22Rv1 (cell line): ENCODE data around the gene PDE10A.

ENCODE experiments used
- ZFX ChIP-seq: fragments of 450-650 bp; IDR thresholded peaks from 2 replicates; pipeline ENCODE4 v1.6.1; 2017; ENCODE audit warnings: antibody characterized with exemption, borderline replicate concordance
- TF ChIP-seq, protein P1 (sequence below): fragments of 450-650 bp; IDR thresholded peaks from 2 replicates; pipeline ENCODE4 v1.5.1; 2017; ENCODE audit warnings: mild to moderate bottlenecking

DNA sequence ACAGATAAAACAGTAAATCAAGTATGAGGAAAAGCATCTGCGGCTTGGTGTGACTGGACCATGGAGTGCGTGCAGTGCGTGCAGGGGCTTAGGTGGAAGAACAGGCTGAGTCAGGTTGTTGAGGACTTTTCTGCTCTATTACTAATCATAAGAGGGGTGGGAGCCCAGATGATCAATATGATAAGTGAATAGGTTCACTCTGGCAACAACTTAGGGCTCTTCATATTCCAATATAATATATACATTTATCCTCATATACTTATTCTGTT, 56.4 kb downstream of the PDE10A start:
- TF ChIP-seq, protein P1, sequence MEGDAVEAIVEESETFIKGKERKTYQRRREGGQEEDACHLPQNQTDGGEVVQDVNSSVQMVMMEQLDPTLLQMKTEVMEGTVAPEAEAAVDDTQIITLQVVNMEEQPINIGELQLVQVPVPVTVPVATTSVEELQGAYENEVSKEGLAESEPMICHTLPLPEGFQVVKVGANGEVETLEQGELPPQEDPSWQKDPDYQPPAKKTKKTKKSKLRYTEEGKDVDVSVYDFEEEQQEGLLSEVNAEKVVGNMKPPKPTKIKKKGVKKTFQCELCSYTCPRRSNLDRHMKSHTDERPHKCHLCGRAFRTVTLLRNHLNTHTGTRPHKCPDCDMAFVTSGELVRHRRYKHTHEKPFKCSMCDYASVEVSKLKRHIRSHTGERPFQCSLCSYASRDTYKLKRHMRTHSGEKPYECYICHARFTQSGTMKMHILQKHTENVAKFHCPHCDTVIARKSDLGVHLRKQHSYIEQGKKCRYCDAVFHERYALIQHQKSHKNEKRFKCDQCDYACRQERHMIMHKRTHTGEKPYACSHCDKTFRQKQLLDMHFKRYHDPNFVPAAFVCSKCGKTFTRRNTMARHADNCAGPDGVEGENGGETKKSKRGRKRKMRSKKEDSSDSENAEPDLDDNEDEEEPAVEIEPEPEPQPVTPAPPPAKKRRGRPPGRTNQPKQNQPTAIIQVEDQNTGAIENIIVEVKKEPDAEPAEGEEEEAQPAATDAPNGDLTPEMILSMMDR: no peak
- no peak for TF ChIP-seq ZFX
